CD4-positive, alpha-beta T cell treated with Interleukin-6 at 100 ng/mL for 8 hours (primary cell): Measurements from ENCODE around the gene PTPN22.

Source experiments
- DNase-seq: peaks from one replicate; pipeline ENCODE4 v3.0.0-alpha.2; 2020; ENCODE audit warnings: mixed read lengths, low spot score

The PTPN22 gene

GRCh38 chr1:113887402-113888175, 16.1 kb upstream of the PTPN22 start, which contains the start of gene BCL2L15:
TSS of gene BCL2L15 (minus strand) at chr1:113887581. CDS start at chr1:113887375, 206 bp downstream.
- no peak for DNase-seq

GRCh38 chr1:113886417-113887401, 15.2 kb upstream of the PTPN22 start:
- no peak for DNase-seq

- DNase-seq = no peak
These were observed 10.1 kb upstream of the PTPN22 start for GRCh38 chr1:113881661-113882060.

- DNase-seq = no peak
These were observed 8.2 kb upstream of the PTPN22 start for GRCh38 chr1:113879739-113880038.

GRCh38 chr1:113876176-113876575, 4.7 kb upstream of the PTPN22 start:
- DNase-seq = no peak

- DNase-seq = no peak
These were observed 4.2 kb upstream of the PTPN22 start for GRCh38 chr1:113875714-113876113.

GRCh38 chr1:113874012-113874879, 2.7 kb upstream of the PTPN22 start:
- DNase-seq = peak; percentile 53

- DNase-seq = no peak
These were observed 865 bp upstream of the PTPN22 start for GRCh38 chr1:113872219-113872935.

- no peak for DNase-seq
These were observed 734 bp downstream of the PTPN22 start for GRCh38 chr1:113870778-113871177.

- DNase-seq = no peak
These were observed 3.0 kb downstream of the PTPN22 start for GRCh38 chr1:113868387-113869083.

GRCh38 chr1:113861641-113862040, 9.9 kb downstream of the PTPN22 start:
- no peak for DNase-seq

GRCh38 chr1:113860891-113861290, 10.6 kb downstream of the PTPN22 start:
- DNase-seq = no peak

GRCh38 chr1:113859478-113860175, 11.9 kb downstream of the PTPN22 start:
- no peak for DNase-seq

- no peak for DNase-seq
These were observed 12.5 kb downstream of the PTPN22 start for GRCh38 chr1:113858982-113859381.

- no peak for DNase-seq
These were observed 13.1 kb downstream of the PTPN22 start for GRCh38 chr1:113858418-113858817.

GRCh38 chr1:113857776-113858175, 13.7 kb downstream of the PTPN22 start:
- DNase-seq = no peak

GRCh38 chr1:113856401-113856790, 15.1 kb downstream of the PTPN22 start:
- no peak for DNase-seq

- no peak for DNase-seq
These were observed 15.7 kb downstream of the PTPN22 start for GRCh38 chr1:113855630-113856400.

GRCh38 chr1:113854234-113854633, 17.3 kb downstream of the PTPN22 start:
- DNase-seq = no peak
